Measurements from ENCODE around the gene CIDEB. TPM values are rescaled to one million over a fixed set of nuclear protein-coding genes. Genes with fewer than 3 reads are reported as not detected.

Gene CIDEB
- total RNA-seq, 1 donor from 2014 or later, result 11.1 TPM

Other genes starting within 250 kb of the CIDEB start
- 1.5 TPM for gene CPNE6, start 236.4 kb downstream of the CIDEB start, total RNA-seq
- 116 TPM for gene PCK2, start 213.7 kb downstream of the CIDEB start, total RNA-seq
- gene DCAF11, start 193.2 kb downstream of the CIDEB start, total RNA-seq, result 65.7 TPM
- gene NRL, start 193.0 kb downstream of the CIDEB start, total RNA-seq, result 3.9 TPM
- 0.55 TPM for gene FITM1, start 177.3 kb downstream of the CIDEB start, total RNA-seq
- gene PSME1, start 171.8 kb downstream of the CIDEB start, total RNA-seq, result 227 TPM
- gene EMC9, start 166.4 kb downstream of the CIDEB start, total RNA-seq, result 25.7 TPM
- gene PSME2, start 161.4 kb downstream of the CIDEB start, total RNA-seq, result 213 TPM
- 86.6 TPM for gene RNF31, start 160.5 kb downstream of the CIDEB start, total RNA-seq
- 101 TPM for gene IRF9, start 146.7 kb downstream of the CIDEB start, total RNA-seq
- 12.6 TPM for gene REC8, start 135.9 kb downstream of the CIDEB start, total RNA-seq
- gene IPO4, start 119.2 kb downstream of the CIDEB start, total RNA-seq, result 69.1 TPM
- gene TM9SF1, start 112.5 kb downstream of the CIDEB start, total RNA-seq, result 42.9 TPM
- gene TSSK4, start 102.3 kb downstream of the CIDEB start, total RNA-seq, result 2.1 TPM
- 58.6 TPM for gene CHMP4A, start 94.5 kb downstream of the CIDEB start, total RNA-seq
- gene MDP1, start 91.9 kb downstream of the CIDEB start, total RNA-seq, result 17.0 TPM
- 159 TPM for gene NEDD8, start 75.6 kb downstream of the CIDEB start, total RNA-seq
- 78.7 TPM for gene GMPR2, start 75.0 kb downstream of the CIDEB start, total RNA-seq
- gene TINF2, start 65.4 kb downstream of the CIDEB start, total RNA-seq, result 82.5 TPM
- 7.7 TPM for gene TGM1, start 44.8 kb downstream of the CIDEB start, total RNA-seq
- gene RABGGTA, start 36.4 kb downstream of the CIDEB start, total RNA-seq, result 36.1 TPM
- 28.7 TPM for gene DHRS1, start 8.2 kb downstream of the CIDEB start, total RNA-seq
- gene NOP9, start 8.1 kb downstream of the CIDEB start, total RNA-seq, result 36.5 TPM
- gene LTB4R2, start 2.2 kb upstream of the CIDEB start, total RNA-seq, result 8.2 TPM
- gene LTB4R, start 3.5 kb upstream of the CIDEB start, total RNA-seq, result 9.6 TPM
- gene ADCY4, start 27.1 kb upstream of the CIDEB start, total RNA-seq, result 61.7 TPM
- 22.4 TPM for gene RIPK3, start 32.0 kb upstream of the CIDEB start, total RNA-seq
- 67.2 TPM for gene NFATC4, start 60.2 kb upstream of the CIDEB start, total RNA-seq
- 32.7 TPM for gene NYNRIN, start 91.0 kb upstream of the CIDEB start, total RNA-seq
- gene CBLN3, start 121.7 kb upstream of the CIDEB start, total RNA-seq, result 2.2 TPM
- gene KHNYN, start 122.0 kb upstream of the CIDEB start, total RNA-seq, result 72.9 TPM
- 73.5 TPM for gene SDR39U1, start 134.8 kb upstream of the CIDEB start, total RNA-seq
- gene CMA1, start 200.3 kb upstream of the CIDEB start, total RNA-seq, result 2.2 TPM